GM21529 (cell line): ENCODE results near the gene NKAIN2.
"Not testable (repeated sequence)": the region's sequence is repeated elsewhere in the genome, so short reads cannot be mapped to it uniquely, and the experiment has no call there.

Experiments
- ATAC-seq: cut with Tn5 transposase; IDR thresholded peaks from one replicate; pipeline ENCODE4 v1.9.1; 2021; ENCODE audit not compliant: unreplicated experiment

NKAIN2 gene

GRCh38 chr6:124294574-124295200, 491.0 kb downstream of the NKAIN2 start:
- no peak for ATAC-seq

GRCh38 chr6:124297507-124297906, 493.8 kb downstream of the NKAIN2 start:
- no peak for ATAC-seq

- no peak for ATAC-seq
These were observed 495.1 kb downstream of the NKAIN2 start for GRCh38 chr6:124298730-124299129.

DNA sequence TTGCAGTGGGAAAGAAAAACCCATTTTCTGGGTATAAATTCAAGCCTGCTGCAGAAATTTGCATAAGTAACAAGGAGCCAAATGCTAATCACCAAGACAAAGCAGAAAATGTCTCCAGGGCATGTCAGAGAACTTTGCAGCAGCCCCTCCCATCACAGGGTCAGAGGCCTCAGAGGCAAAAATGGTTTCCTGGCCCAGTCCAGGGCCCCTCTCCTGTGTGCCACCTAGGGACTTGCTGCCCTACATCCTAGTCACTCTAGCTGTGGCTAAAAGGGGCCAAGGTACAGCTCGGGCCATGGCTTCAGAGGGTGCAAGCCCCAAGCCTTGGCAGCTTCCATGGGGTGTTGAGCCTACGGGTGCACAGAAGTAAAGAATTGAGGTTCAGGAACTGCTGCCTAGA, 497.2 kb downstream of the NKAIN2 start:
- not testable (repeated sequence) for ATAC-seq

GRCh38 chr6:124303971-124304370, 500.3 kb downstream of the NKAIN2 start:
- ATAC-seq, result no peak

DNA sequence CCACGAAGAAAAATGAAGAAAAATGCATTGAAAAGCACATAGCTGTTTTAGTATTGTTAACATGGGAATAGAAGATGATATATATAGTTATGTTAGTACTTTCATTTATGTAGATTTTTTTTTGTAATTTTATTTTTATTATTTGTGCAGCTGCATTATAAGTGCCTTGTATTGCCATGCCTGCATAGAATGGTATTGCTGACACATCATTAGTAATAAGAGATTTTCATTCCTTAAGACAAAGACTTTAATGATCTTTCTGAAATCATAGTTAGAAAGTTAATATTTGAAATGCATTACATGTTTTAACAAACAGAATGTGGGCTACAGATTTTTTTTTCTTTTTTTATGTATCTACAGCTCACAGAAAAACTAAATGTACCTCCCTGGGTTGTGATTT, 506.5 kb downstream of the NKAIN2 start:
- ATAC-seq, result no peak

- ATAC-seq, result no peak
These were observed 515.7 kb downstream of the NKAIN2 start for GRCh38 chr6:124319410-124319809.

DNA sequence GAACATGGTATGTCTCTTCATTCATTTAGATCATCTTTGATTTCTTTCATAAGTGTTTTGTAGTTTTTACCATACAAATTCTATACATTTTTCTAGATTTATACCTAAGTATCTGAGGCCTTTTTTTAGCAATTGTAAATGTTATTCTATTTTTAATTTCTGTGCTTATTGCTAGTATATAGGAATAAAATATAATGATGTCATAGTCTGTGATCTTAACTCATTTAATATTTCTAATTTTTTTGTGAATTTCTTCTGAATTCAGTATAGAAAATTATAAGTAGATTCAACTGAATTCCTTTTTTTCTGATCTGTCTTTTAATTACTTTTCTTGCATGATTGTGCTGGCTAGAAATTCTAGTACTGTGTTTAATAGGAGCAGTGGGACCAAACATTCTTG, 520.6 kb downstream of the NKAIN2 start:
- no peak for ATAC-seq

DNA sequence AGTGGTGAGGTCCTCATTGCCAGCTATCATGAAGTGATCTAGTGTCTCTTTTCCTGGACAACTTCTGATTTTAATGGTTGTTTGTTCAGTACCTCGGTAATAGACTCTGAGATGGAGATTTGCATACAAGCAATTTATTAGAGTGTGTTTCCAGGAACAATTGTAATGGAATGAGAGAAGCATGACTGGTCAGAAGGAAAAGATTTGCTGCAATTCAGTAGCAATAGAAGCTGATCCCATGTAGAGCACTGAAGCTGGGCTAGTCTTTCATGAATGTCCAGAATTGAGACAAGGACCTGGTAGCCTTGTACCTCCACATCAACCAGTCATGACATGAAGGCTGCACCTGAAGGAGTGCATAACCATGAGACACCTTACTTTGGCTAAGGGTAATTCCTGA, 526.5 kb downstream of the NKAIN2 start:
- ATAC-seq, result no peak

DNA sequence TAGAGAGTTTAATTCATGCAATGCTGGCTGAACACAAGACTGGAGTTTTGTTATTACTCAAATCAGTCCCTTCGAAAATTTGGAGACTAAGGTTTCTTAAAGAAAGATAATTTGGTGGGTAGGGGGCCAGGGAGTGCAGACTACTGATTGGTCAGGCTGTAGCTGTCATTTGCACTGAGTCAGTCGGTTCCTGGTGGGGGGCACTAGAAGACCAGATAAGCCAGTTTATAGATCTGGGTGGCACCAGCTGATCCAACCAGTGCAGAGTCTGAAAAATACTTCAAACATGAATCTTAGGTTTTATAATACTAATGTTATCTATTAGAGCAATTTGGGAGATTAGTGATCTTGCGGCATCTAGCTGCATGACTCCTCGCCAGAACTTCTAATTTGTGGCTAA, 530.7 kb downstream of the NKAIN2 start:
- no peak for ATAC-seq

GRCh38 chr6:124339610-124340334, 536.1 kb downstream of the NKAIN2 start:
- ATAC-seq, result no peak

GRCh38 chr6:124348339-124348738, 544.7 kb downstream of the NKAIN2 start:
- not testable (repeated sequence) for ATAC-seq

DNA sequence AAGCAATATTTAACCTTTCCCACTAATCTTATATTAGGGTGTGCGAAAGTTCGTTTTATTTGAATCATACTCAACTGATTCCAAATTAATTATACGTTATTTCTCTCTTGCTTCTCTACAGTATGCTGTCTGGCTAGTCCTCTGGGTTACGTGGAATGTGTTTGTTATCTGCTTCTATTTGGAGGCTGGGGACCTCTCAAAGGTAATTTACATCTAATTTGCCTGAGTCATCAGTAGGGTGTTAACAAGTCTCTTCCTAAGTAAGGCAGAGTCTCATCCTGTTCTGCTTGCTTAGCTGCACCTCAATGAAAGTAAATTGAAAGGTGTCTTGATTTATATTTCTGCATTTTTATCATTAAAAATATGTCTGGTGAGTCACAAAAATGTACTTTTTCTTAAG, 551.5 kb downstream of the NKAIN2 start:
- ATAC-seq, result no peak

DNA sequence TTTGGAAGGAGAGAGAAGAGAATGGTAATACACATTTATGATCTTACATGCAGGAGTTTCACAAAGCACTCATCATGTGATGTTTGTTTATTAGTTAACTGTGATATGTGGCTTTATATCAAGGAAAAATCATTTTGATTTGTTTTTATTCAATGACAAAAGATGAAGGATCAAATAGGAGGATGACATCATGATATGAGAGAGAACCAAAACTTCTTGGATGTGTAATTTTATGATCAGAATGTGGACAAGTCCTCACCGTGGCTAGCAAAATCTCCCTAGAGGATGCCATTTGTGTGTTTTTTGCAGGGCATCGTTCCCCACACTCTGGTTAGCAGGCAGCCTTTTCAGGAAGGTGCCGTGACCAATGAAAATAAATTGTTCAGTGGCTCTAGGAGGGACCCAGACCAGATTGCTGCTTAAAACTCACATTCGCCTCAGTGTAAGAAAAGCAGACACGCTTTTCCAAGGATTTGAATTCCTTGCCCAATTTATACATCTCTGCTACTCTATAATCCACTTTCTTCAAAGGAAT, 552.7 kb downstream of the NKAIN2 start:
- no peak for ATAC-seq

- ATAC-seq, result no peak
These were observed 553.1 kb downstream of the NKAIN2 start for GRCh38 chr6:124356811-124357210.

DNA sequence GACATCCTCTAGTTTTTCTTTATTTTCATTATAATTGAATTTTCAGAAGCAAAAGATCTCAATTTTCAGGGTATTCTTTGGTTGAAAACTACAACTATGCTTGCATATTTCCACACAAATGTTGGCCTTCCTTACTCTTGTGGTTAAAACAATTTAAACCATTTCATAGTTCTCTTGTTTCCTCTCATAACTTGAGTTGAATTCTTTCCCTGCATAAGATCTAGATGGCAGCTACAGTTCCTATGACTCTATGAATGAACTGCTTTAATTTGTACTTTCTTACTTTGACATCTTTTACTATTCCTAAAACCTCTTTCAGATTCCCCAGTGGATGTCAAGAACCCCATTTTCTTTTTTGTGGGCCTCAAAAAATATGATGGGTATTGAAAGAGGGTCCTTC, 564.5 kb downstream of the NKAIN2 start:
- ATAC-seq, result no peak

- no peak for ATAC-seq
These were observed 568.4 kb downstream of the NKAIN2 start for GRCh38 chr6:124371974-124372475.

- no peak for ATAC-seq
These were observed 569.7 kb downstream of the NKAIN2 start for GRCh38 chr6:124373386-124373785.

GRCh38 chr6:124389127-124389526, 585.5 kb downstream of the NKAIN2 start:
- ATAC-seq, result no peak

- ATAC-seq, result no peak
These were observed 589.9 kb downstream of the NKAIN2 start for GRCh38 chr6:124393536-124393935.

- ATAC-seq, result no peak
These were observed 592.7 kb downstream of the NKAIN2 start for GRCh38 chr6:124396361-124396760.

- ATAC-seq, result no peak
These were observed 596.8 kb downstream of the NKAIN2 start for GRCh38 chr6:124400261-124400999.
